NCI-H774 (cell line): ENCODE data around the gene SEC22A.

Source experiments
- DNase-seq: peaks from one replicate; lab custom pipeline; 2025; lab: John Stamatoyannopoulos, UW

Gene SEC22A

GRCh38 chr3:123307064-123307463, 105.3 kb downstream of the SEC22A start:
- DNase-seq = no peak

GRCh38 chr3:123310186-123310585, 108.4 kb downstream of the SEC22A start:
- no peak for DNase-seq

- no peak for DNase-seq
These were observed 109.0 kb downstream of the SEC22A start for GRCh38 chr3:123310741-123311140.

- DNase-seq = no peak
These were observed 109.5 kb downstream of the SEC22A start for GRCh38 chr3:123311201-123311600.

DNA sequence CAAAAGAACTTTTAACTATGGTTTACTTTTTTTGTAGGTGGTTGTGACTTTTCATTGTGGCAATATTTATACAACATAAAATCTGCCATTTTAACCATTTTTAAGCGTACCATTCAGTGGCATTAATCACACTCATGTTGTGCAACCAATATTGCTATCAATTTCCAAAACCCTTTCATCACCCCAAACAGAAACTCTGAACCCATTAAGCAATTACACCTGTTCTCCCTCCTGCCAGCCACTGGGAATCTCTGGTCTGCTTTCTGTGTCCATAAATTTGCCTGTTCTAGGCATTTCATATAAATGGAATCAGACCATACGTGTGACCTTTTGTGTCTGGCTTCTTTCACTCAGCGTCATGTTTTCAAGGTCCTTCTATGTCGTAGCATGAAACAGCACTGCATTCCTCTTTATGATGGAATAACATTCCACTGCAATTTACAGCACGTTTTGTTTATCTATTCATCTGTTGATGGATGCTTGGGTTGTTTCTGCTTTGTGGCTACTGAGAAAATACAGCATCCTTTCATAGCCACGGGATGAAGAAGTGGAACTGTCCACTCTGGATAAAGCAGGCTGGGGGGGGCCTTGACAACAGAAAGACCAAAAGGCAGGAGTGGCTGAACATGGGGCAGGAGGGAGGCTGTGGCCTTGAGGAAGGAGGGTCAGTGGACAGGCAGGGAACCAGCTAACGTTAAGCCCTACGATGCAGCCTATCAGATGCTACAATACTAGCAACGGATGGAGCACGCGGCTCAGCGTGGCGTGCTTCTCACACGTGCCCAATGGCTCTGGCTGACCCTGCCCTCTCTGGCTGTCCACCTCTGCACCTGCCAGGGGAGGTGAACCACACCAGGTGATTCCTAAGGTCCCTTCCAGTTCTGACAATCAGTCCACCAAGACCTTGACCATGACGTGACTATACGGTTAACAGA, 110.9 kb downstream of the SEC22A start:
- DNase-seq = no peak

DNA sequence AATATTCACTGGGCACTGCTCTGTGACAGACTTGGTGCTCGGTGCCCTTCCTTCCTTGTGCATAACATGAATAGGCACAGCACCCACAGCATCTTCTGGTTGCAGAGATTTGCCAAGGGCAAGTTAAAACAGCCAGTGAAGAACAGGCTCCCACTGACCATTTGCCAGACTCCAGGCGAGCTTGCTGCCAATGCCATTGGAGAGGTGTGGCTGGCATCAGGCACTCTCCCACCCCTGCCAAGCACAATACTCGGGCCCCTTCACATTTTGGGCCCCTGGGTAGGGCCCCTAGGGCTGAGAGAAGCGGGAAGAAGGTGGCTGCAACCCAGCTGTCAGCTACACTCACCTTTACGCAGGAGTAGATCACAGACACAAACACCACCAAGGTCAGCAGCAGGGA, 112.1 kb downstream of the SEC22A start:
- DNase-seq = no peak

- DNase-seq = peak; percentile 14
These were observed 112.9 kb downstream of the SEC22A start for GRCh38 chr3:123314359-123315270.

GRCh38 chr3:123315271-123315595, 113.5 kb downstream of the SEC22A start:
- no peak for DNase-seq

DNA sequence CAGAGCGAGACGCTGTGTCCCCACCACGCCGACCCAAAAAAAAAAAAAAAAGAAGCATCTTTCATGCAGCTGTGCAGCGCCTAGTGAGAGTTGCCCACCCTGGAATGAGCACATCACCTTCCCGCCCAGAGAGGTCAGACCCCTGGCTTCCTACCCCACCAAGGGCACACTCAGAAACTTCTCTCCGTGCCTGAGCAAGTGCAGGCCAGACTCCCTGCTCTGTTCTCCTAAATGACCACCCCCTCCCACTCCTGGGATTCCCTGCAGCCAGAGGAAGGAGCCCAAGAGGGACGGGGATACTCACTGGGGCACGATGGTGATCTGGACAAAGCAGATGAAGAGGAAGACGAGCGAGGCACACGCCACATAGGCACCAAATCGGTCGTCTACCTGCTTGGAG, 116.0 kb downstream of the SEC22A start:
- DNase-seq = no peak

- no peak for DNase-seq
These were observed 116.6 kb downstream of the SEC22A start for GRCh38 chr3:123318374-123318773.

- no peak for DNase-seq
These were observed 118.0 kb downstream of the SEC22A start for GRCh38 chr3:123319760-123320159.

GRCh38 chr3:123320221-123320620, 118.5 kb downstream of the SEC22A start:
- DNase-seq = no peak

DNA sequence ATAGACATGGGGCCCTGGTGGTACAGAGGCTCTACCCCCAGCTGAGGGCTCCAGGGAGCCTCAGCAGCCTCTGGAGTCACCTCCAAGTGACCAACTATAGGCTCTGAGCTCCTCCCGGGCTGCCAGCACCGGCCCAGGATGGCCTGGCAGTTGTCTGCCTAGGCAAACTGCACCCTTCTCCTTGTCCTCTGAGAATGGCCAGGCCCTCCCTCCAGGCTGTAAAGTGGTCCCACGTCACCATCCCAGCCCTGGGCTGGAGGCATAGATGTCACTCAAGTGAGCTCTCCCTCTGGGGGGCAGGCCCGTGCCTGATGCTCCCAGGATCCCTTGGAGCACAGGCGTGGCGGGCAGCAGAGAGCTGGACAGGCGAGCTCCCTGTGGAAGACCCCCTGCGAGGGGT, 120.1 kb downstream of the SEC22A start:
- DNase-seq = no peak

DNA sequence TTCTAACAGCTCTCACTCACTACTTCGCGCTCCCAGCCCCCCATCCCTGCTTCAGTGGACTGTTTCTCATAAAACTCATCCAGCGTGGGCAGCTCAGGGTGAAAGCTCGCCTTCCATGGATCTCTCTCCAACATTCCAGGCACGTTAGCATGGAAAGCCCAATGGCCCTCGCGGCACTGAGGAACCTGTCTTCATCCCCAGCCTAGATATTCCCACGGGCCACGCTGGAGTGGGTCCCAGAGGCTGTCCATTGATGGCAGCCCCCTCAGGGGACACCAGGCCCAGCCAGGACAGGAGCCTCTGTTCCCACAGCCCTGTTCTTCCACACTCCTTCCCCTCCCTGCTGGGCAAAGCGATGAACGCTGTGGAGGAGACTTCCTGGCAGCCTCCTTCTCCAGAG, 121.1 kb downstream of the SEC22A start:
- no peak for DNase-seq
